Ishikawa (cell line): ENCODE results near the gene HOXB5.

Experiments used
- CEBPB ChIP-seq: IDR thresholded peaks from 2 replicates; pipeline ENCODE4 v1.6.1; 2012
- CREB1 ChIP-seq: IDR thresholded peaks from 2 replicates; pipeline ENCODE4 v1.6.1; 2012; ENCODE audit warnings: low read depth
- EGR1 ChIP-seq: IDR thresholded peaks from 2 replicates; pipeline ENCODE4 v1.6.1; 2012
- EP300 ChIP-seq: IDR thresholded peaks from 2 replicates; pipeline ENCODE4 v1.6.1; 2012; ENCODE audit warnings: borderline replicate concordance
- FOXM1 ChIP-seq: IDR thresholded peaks from 2 replicates; pipeline ENCODE4 v1.6.1; 2012; ENCODE audit warnings: low read depth, borderline replicate concordance
- NFIC ChIP-seq: IDR thresholded peaks from 2 replicates; pipeline ENCODE4 v1.6.1; 2012
- RAD21 ChIP-seq: IDR thresholded peaks from 2 replicates; pipeline ENCODE4 v1.6.1; 2012; ENCODE audit warnings: low read depth
- TAF1 ChIP-seq: IDR thresholded peaks from 2 replicates; pipeline ENCODE4 v1.6.1; 2012; ENCODE audit warnings: low read depth, mild to moderate bottlenecking
- TCF12 ChIP-seq: IDR thresholded peaks from 2 replicates; pipeline ENCODE4 v1.6.1; 2012; ENCODE audit warnings: low read depth
- TEAD4 ChIP-seq: IDR thresholded peaks from 2 replicates; pipeline ENCODE4 v1.6.1; 2012
- YY1 ChIP-seq: IDR thresholded peaks from 2 replicates; pipeline ENCODE4 v1.6.1; 2012; ENCODE audit warnings: low read depth
- ZBTB7A ChIP-seq: IDR thresholded peaks from 2 replicates; pipeline ENCODE4 v1.6.1; 2012; ENCODE audit warnings: low read depth
- TF ChIP-seq, protein P1 (sequence below): IDR thresholded peaks from 2 replicates; pipeline ENCODE4 v1.6.1; 2012
- TF ChIP-seq, protein P2 (sequence below): IDR thresholded peaks from 2 replicates; pipeline ENCODE4 v1.6.1; 2012; ENCODE audit warnings: low read depth, mild to moderate bottlenecking
- TF ChIP-seq, protein P3 (sequence below): IDR thresholded peaks from 2 replicates; pipeline ENCODE4 v1.6.1; 2012

Gene HOXB5

DNA sequence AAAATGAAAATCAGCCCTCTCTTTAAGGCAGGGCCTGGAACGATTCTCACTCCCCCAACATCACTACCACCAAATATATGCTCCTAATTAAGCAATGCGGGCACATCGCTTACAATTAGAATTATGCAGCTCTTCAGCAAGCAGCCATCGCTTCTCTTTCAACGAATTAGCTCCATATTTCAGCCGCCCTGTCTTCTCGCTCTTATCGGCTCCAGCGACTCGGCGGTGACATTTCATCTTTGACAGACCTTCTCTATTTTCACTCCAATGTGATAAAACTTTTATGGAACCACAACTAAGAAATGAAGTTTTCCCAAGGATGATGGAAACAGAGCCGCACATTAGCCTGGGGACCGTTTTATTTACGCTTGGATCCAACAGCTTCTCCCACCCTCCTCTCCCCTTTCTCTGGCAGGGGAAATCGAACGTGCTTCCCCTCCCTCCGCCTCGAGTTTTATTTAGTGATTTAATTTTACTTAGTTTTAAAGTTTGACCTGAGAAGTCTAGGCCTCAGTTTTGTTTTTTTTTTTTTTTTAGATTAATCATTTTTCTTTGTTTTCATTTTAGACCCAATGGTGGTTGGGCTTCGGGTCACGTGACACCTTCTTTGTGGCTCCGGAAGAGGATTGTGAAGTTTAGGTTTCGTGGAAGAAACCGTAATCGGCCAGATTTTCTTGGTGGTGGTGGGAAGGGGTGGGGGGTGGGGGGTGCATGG, 45.6 kb downstream of the HOXB5 start:
- TF ChIP-seq, protein P1, sequence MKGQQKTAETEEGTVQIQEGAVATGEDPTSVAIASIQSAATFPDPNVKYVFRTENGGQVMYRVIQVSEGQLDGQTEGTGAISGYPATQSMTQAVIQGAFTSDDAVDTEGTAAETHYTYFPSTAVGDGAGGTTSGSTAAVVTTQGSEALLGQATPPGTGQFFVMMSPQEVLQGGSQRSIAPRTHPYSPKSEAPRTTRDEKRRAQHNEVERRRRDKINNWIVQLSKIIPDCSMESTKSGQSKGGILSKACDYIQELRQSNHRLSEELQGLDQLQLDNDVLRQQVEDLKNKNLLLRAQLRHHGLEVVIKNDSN = peak; percentile 43
- TF ChIP-seq, protein P2, sequence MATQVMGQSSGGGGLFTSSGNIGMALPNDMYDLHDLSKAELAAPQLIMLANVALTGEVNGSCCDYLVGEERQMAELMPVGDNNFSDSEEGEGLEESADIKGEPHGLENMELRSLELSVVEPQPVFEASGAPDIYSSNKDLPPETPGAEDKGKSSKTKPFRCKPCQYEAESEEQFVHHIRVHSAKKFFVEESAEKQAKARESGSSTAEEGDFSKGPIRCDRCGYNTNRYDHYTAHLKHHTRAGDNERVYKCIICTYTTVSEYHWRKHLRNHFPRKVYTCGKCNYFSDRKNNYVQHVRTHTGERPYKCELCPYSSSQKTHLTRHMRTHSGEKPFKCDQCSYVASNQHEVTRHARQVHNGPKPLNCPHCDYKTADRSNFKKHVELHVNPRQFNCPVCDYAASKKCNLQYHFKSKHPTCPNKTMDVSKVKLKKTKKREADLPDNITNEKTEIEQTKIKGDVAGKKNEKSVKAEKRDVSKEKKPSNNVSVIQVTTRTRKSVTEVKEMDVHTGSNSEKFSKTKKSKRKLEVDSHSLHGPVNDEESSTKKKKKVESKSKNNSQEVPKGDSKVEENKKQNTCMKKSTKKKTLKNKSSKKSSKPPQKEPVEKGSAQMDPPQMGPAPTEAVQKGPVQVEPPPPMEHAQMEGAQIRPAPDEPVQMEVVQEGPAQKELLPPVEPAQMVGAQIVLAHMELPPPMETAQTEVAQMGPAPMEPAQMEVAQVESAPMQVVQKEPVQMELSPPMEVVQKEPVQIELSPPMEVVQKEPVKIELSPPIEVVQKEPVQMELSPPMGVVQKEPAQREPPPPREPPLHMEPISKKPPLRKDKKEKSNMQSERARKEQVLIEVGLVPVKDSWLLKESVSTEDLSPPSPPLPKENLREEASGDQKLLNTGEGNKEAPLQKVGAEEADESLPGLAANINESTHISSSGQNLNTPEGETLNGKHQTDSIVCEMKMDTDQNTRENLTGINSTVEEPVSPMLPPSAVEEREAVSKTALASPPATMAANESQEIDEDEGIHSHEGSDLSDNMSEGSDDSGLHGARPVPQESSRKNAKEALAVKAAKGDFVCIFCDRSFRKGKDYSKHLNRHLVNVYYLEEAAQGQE = no peak

DNA sequence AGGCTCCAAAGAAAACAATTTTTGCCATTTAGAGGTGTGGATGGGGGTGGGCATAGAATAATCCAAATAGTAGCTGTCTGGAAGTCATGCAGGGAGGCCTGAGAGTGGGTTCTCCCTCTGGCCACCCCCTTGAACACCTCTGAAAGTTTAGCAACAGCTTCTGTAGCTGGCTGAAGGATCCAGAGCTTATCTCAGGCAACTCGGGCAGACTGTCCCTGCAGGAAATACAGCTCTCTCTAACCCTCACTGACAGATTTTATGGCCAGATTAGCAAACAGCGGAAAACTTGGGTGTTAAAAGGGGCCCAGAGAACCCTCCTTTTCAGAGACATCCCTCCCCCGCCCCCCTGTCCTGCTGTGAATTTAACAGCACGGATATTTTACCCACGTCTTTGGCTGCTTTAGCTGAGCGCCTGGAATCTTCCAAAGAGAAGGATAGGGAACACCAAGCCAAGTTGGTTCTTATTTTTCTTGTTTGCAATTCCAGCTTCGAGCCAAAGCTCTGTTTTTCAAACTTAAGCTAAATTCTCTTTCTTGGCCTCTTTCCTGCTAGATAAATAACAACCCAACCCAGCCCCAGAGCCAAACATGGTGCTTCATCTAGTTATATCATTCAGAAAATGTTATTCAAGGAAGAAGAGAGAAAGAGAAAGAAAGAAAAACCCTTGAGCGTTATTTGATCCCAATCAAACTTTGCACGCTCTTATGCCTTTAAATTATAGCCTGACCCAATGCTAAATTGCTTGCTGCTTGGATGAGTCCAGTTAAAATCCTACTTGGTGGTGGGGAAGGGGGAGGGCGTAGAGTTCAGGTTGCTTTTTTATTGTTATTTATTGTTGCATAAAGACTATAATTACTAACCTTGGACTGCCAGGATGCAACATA, 46.4 kb downstream of the HOXB5 start:
- no peak for TF ChIP-seq EGR1
- 0 out of 2 replicates have a peak, but pooled peaks have one; percentile 22 for TF ChIP-seq TEAD4
- TF ChIP-seq EP300 = peak; percentile 32; the same call in 1 of the 2 replicates
- TF ChIP-seq NFIC = peak; percentile 45; the same call in 1 of the 2 replicates
- peak; percentile 28; the same call in 1 of the 2 replicates for TF ChIP-seq TCF12

DNA sequence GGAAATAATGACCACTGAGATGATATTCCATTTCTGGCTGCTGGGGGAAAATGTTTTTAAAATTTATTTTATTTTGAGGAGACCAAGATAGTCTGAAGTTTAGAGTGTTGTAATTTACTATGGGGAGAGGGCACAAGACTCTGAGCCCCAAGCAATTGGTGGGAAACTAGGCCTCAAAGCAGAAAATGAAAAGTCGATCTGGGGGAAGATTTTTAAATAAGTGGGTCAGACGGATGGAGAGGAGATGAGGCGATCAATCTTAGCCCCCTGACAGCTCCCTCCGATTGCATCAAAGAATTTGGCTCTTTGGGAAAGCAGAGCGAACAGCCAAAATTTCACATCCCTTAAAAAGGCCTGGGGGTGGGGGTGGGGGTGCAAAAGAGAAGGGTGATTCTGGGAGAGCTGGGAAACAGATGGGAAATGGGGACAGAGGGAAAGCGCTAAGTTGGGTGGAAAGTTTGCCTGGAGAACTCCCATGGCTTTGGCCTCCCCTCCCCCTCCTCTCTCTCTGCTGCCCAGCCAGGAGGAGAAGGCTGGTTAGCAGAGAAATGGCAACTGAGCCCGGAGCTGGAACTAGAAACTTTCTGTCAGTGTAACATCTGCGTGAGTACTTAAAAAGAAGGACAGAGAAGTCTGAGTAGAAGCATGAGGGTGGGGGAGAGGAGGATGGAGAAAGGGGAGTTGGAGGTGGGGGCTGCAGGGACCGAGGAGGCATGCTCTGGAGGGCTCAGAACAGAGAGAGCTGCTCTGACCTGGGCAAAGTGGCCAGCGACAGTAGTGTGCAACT, 47.2 kb downstream of the HOXB5 start:
- TF ChIP-seq NFIC = no peak
- no peak for TF ChIP-seq ZBTB7A
- no peak for TF ChIP-seq TEAD4
- TF ChIP-seq, protein P3, sequence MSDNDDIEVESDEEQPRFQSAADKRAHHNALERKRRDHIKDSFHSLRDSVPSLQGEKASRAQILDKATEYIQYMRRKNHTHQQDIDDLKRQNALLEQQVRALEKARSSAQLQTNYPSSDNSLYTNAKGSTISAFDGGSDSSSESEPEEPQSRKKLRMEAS = no peak

DNA sequence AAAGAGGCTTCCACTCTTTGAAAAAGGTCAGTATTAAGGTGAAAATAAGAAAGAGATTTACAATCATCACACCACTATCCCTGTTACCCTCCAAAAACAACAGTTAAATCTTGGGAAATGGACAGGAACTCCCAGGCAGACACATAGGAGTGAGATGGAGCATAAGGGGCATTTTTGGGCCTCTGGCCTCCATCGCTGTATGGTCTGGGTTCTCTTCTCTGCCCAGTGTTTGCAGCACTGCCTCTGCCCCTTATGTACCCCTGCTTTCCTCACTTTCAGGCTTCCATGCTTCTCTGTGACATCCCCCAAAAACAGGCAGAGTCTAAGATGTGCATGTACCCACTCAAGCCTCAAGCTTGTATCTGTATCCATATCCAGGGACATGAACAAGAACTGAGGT, 48.0 kb downstream of the HOXB5 start:
- TF ChIP-seq CEBPB = no peak
- no peak for TF ChIP-seq TCF12
- TF ChIP-seq RAD21 = no peak

DNA sequence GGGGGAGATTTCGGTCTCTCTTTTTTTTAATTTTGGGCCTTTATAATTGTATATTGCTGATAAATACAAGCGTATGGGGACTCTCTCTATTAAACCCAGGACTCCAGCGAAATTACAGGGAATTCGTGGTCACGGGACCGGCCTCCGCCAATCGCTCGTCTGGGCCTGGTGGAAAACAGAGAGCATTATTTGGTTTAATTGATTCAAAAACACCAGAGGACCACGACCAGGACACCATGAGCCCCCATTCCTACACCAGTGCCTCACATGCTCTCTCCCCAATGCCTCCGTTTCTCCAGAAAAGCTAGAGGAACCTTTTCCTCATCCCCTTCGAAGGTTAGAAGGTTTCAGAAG, 48.6 kb downstream of the HOXB5 start, which contains the start of gene HOXB2:
TSS of gene HOXB2 (minus strand) at position 88 of the 354 bp plus-strand sequence. CDS start 198 bp downstream, outside the sequence.
- TF ChIP-seq, protein P1 = no peak
- TF ChIP-seq CREB1 = no peak
- TF ChIP-seq TAF1 = no peak
- TF ChIP-seq YY1 = no peak
- TF ChIP-seq, protein P2 = no peak
- no peak for TF ChIP-seq ZBTB7A
- no peak for TF ChIP-seq NFIC
- no peak for TF ChIP-seq TCF12
- TF ChIP-seq TEAD4 = no peak
- no peak for TF ChIP-seq EGR1
- TF ChIP-seq FOXM1 = no peak
- TF ChIP-seq EP300 = no peak
- no peak for TF ChIP-seq CEBPB
- TF ChIP-seq, protein P3 = no peak
- TF ChIP-seq RAD21 = no peak
